HL-60 (cell line): ENCODE measurements around the gene ELOVL6.

ENCODE experiments used
- DNase-seq, 2 experiments: peaks; one replicate each; pipeline ENCODE4 v3.0.0-alpha.2; 2010 to 2020; ENCODE audit warnings: low read depth in 1 of 2, low spot score in 1 of 2
- H3K27ac ChIP-seq: fragments of 250-450 bp; sonication (Bioruptor Pico); replicated peaks from 2 replicates; pipeline ENCODE4 v1.5.1; 2020; ENCODE audit warnings: mild to moderate bottlenecking, moderate library complexity
- H3K27me3 ChIP-seq: fragments of 250-450 bp; sonication (Bioruptor Pico); 2 replicates; pipeline ENCODE4 v1.5.1; 2021; ENCODE audit warnings: mild to moderate bottlenecking, moderate library complexity; ENCODE audit not compliant: insufficient read depth, poor library complexity, severe bottlenecking
- H3K4me3 ChIP-seq: replicated peaks from 2 replicates; pipeline ENCODE4 v1.5.1; 2011; ENCODE audit warnings: mild to moderate bottlenecking, control low read depth, low read length; ENCODE audit not compliant: insufficient read depth
- CTCF ChIP-seq: IDR thresholded peaks from one replicate; pipeline ENCODE4 v1.5.1; 2011; ENCODE audit warnings: low read length, control low read depth, inconsistent platforms; ENCODE audit not compliant: insufficient read depth
- GABPA ChIP-seq: IDR thresholded peaks from 2 replicates; pipeline ENCODE4 v1.6.1; 2012; ENCODE audit warnings: low read depth
- POLR2AphosphoS5 ChIP-seq: IDR thresholded peaks from 2 replicates; pipeline ENCODE4 v1.6.1; 2012; ENCODE audit warnings: low read depth
- SPI1 ChIP-seq: IDR thresholded peaks from 2 replicates; pipeline ENCODE4 v1.6.1; 2012; ENCODE audit warnings: low read depth, mild to moderate bottlenecking, borderline replicate concordance
- TF ChIP-seq, protein P1 (sequence below): IDR thresholded peaks from 2 replicates; pipeline ENCODE4 v1.6.1; 2012; ENCODE audit warnings: low read depth; ENCODE audit not compliant: insufficient replicate concordance

ELOVL6 gene

DNA sequence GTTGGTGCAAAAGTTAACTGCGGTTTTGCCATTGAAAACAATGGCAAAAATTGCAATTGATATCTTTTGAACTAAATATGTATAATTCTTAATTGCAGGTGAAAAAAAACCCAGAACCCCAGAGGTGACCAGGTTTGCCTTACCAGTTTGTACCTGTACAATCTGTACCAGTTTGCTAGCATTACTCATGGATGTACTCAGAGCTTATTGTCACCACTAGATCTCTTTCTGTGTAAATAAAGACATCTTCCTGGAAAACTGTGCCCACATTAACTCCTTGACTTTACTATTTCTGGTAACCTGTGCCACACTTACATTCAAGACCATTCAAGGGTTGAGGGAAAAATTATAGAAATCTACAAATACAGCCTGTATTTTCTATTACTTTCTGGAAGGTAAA is 139.7 kb downstream of the ELOVL6 start:
- Histone ChIP-seq H3K4me3 (no peak overlapping the region), H3K27me3 (no peaks in the 10 kb centered on the region), H3K27ac (no peak overlapping the region)
- no peak for DNase-seq
- TF ChIP-seq GABPA: no peak
- no peak for TF ChIP-seq CTCF
- TF ChIP-seq SPI1: no peak

- Histone ChIP-seq H3K27ac (no peak overlapping the region), H3K4me3 (no peak overlapping the region), H3K27me3 (no peaks in the 10 kb centered on the region)
- TF ChIP-seq SPI1 (no peak), GABPA (no peak)
- no peak for DNase-seq
Observed at GRCh38 chr4:110055158-110055768, 143.2 kb downstream of the ELOVL6 start.

DNA sequence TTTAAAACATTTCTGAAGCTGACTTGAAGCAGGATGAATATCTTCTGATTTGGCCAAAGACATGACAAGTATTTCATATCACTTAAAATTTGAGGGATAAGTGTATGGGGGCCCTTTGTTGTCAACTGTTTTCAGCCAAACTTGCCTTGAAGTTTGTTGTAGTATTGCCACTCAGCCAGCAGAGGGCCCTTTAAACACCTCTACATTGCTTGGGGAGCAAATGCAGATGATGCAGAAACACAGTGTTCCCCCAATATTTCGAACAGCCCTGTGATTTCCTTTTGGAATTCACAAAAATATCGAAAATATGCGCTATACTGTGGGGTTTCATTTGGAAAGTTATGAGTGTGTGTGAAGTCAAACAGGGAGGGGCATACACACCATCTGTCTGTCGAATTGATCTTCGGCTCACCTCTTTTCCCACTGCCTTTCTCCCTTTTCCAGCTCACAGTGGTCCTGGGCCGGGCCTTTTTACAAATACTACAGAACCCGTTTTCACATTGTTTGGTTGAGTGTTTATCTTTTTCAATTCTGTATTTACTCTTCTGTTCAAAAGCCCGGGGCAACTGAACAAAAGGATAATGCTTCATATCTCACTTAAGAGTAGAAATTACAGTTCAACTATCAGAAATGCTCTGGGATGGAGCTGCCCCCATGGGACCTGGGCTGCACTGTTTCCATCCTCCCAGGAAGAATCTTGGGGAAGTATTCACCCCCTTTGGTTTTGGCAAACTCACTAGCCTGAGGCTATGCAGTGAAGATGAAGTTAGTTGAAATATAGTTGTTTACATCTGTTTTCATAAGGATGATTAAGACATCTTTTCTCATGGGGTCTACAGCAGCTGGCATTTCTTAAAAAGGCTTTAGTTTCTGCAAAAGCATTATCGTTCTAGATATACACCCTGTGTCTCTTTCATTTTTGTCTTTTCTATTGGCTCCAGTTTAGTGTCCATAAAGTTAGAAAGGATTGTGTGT is 148.2 kb downstream of the ELOVL6 start:
- H3K27ac ChIP-seq: no peak overlapping the region
- DNase-seq: peak in 1 of 2 experiments; percentile 15
- H3K4me3 ChIP-seq: no peak overlapping the region
- TF ChIP-seq SPI1 (no peak), GABPA (no peak), CTCF (peak; percentile 62)
- no peaks in the 10 kb centered on the region for H3K27me3 ChIP-seq

- H3K27me3 ChIP-seq: no peaks in the 10 kb centered on the region
- H3K27ac ChIP-seq: no peak overlapping the region
- TF ChIP-seq, protein P1, sequence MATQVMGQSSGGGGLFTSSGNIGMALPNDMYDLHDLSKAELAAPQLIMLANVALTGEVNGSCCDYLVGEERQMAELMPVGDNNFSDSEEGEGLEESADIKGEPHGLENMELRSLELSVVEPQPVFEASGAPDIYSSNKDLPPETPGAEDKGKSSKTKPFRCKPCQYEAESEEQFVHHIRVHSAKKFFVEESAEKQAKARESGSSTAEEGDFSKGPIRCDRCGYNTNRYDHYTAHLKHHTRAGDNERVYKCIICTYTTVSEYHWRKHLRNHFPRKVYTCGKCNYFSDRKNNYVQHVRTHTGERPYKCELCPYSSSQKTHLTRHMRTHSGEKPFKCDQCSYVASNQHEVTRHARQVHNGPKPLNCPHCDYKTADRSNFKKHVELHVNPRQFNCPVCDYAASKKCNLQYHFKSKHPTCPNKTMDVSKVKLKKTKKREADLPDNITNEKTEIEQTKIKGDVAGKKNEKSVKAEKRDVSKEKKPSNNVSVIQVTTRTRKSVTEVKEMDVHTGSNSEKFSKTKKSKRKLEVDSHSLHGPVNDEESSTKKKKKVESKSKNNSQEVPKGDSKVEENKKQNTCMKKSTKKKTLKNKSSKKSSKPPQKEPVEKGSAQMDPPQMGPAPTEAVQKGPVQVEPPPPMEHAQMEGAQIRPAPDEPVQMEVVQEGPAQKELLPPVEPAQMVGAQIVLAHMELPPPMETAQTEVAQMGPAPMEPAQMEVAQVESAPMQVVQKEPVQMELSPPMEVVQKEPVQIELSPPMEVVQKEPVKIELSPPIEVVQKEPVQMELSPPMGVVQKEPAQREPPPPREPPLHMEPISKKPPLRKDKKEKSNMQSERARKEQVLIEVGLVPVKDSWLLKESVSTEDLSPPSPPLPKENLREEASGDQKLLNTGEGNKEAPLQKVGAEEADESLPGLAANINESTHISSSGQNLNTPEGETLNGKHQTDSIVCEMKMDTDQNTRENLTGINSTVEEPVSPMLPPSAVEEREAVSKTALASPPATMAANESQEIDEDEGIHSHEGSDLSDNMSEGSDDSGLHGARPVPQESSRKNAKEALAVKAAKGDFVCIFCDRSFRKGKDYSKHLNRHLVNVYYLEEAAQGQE: no peak
- TF ChIP-seq POLR2AphosphoS5: no peak
- no peak for TF ChIP-seq CTCF
- TF ChIP-seq GABPA: no peak
- no peak for TF ChIP-seq SPI1
- no peak overlapping the region for H3K4me3 ChIP-seq
- no peak for DNase-seq
Observed at GRCh38 chr4:110046588-110047049, 151.8 kb downstream of the ELOVL6 start.
